HS-27A (cell line): ENCODE measurements around the gene FAM180A.
A peak's percentile ranks its signal among the peaks of the same experiment; 100 is the strongest.
"Not testable (repeated sequence)": the region's sequence is repeated elsewhere in the genome, so short reads cannot be mapped to it uniquely, and the experiment has no call there.

Source experiments
- DNase-seq: peaks from one replicate; pipeline ENCODE4 v3.0.0-alpha.2; 2012; ENCODE audit warnings: low read depth, missing footprints

The FAM180A gene

DNA sequence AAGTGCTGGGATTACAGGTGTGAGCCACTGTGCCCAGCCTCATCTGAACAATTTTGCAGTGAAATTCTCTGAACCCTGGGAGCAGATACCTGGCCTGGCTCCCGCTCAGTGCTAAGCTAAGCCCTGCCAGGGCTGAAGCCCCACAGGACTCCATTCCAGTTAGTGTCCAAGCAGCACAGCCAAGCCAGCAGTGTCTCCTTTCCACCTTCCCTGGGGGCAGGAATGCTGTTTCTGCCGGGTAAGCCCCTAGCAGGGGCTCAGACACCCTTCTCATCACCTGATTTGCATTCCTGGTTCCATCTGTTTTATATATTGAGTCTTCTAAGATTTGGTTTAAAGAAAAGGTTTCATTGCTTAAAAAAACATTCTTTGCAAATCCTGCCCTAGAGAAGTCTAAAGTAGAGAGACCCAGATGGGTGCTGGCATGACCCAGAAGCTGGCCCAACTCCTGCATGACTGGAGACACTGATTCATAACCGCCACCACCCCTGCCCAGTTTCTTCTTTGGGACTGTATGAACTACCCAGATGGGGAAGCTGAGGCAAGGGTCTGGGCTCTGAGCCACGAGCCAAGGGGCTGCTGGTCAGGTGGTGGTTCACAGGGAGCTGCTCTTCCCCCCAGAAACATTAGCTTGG lies 34.7 kb downstream of the FAM180A start:
- DNase-seq = no peak

GRCh38 chr7:135712796-135713195 lies 35.8 kb downstream of the FAM180A start:
- no peak for DNase-seq

DNA sequence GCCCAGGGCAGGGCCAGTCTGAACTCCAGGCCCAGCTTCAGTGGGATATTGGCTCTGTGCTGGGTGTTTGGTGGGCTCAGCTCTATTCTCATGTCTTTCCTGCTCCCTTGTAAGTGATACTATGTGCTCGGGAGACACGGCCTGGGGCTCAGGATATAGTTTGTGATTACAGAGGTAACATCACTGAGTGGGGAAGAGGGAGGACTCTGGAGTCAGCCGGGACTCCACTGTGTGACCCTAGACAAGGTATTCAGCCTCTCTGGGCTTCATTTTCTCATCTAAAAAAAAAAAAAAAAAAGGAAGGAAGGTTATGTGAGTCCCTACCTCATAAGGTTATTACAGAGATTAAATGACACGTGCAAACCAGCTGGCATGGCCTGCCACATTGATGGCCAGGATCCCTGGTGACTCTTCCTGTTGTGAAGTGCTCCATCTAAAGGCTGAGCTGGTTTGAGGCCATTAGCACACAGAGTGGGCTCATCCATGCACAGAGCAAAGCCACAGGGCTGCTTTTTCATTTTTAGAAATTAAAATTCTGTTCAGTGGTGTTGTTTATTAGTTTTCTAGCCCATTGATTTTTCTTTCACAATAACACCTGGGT lies 36.3 kb downstream of the FAM180A start:
- no peak for DNase-seq

DNA sequence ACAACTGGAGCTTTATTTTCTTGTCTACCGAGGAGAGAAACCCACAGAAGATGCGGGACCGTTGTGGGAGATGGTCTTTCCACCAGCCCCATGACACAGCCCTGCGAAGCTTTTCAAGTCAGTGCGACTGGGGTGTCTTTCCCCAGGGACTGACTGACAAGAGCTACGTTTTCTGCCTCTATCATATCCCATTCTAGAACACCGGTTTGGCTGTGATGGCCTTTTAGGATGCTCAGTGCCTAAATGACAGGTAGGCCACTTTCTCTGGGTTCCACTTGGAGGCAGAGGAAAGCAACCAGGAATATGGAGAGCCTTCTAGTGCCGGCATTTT lies 37.5 kb downstream of the FAM180A start:
- DNase-seq = no peak

- DNase-seq = no peak
Measured at GRCh38 chr7:135710417-135711138, 38.0 kb downstream of the FAM180A start.

DNA sequence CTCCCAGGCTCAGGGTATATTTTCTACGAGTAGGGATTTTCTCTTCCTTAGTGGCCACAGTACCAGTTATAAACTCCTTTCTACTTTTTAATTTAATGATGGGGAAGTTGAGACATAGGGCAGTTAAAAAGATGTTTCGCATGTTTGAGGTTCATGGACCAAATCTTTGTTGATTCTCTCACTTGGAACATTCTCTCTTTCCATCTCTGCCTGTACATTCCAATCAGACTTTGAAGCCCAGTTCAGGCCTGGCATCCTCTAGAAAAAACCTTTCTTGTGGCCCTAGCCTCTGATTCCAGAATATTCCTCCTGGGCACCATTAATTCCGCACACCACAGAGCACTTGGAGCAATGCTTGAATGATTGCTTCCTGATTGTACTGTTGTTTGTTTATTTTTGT lies 39.1 kb downstream of the FAM180A start:
- no peak for DNase-seq

DNA sequence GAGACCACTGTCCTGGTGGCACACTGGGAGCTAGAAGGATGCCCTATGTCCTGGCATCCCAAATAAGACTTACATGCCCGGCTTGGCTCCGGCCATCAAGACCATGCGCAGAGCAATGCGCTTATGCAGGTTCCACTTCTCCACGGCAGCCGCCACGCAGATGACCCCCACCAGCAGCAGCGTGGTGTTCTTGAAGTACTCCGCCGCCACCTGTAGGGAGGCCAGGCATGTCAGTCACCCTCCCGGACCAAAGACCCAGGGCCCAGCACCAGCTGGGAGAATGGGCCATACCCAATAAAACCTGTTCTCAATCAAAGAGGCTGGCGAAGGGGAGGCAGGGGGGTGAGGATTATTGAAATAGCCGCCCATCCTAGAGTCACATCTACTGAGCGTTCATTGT lies 40.6 kb downstream of the FAM180A start:
- no peak for DNase-seq

- DNase-seq = no peak
Measured at GRCh38 chr7:135707570-135707966, 41.0 kb downstream of the FAM180A start.

DNA sequence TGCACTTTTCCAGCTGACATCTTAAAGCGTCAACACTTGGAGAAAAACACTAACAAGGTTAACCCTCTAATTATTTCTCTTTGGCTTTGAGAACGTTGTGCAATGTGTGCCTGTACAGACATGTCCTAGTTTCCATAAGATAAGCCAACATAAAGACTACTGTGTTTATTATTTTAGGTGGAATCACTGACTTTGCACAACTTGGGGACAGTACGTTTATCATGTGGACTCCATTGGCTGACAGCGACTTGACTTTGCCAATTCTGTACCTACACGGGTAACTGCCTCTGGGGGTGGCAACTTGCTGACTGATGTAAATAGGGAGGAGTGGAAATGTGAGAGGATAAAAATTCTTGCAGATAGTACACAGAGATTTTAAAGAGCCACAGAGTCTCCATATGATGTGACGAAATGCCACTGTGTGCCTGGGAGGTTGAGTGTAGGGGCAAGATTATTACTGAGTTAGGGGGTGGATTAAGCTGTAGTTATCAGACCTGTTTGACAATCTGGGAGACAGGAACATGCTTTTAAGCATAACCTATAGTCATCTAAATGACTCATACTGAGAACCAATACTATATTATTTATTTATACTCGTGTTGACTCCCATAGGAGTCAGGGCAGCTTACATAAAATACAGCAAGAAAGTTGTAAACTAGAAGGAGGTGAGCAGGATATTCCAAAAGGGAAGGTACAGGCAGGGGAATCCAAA lies 41.6 kb downstream of the FAM180A start:
- DNase-seq = no peak

DNA sequence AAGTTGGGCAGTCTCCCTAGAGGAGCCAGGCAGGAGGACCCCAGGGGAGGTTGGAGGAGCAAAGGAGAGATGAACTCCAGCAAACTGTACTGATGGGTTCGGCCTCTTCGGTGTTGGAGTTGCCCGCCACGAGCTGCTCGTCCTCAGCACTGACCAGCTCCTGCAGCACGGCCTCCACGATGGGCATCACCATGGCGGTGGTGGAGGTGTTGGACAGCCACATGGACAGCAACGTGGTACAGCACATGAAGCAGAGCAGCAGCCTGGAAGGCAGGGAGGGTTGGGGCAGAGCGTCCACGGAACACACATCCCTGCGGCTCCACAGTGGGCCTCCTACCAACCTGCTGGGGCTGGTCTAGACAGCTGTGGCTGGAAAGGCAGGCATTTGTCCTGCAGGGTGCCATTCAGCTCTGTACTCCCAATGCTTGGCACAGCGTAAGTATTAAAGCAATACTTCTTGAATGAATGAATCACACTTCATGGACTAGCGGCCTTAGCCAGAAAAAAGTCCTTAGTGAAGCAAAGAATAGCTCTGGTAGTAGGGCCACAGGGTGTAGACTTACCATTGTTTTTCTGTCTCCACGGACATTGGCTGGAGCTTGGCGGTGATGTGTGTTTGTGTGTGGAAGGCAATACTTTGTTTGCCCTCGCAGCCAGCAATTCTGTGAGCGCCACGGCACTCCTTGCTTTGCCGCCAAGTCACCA lies 42.4 kb downstream of the FAM180A start:
- DNase-seq = no peak

DNA sequence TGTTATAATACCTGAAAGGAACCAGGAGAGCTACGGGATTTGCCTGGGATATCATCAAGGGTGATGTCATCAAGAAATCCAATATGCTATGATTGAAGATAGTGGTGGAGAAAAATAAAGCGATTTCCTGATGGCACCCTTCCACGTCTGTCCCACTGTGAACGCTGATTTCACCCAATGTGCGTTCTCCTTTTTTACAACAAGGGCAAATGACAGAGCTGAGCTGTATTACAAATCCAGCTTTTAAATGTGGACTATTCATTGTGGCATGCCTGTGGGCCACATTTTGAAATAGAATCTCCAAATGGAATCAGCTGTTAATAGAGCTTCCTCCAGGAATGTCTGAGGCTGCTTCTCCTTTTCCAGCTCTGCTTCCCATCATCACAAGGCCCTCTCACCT lies 43.9 kb downstream of the FAM180A start:
- DNase-seq = no peak

DNA sequence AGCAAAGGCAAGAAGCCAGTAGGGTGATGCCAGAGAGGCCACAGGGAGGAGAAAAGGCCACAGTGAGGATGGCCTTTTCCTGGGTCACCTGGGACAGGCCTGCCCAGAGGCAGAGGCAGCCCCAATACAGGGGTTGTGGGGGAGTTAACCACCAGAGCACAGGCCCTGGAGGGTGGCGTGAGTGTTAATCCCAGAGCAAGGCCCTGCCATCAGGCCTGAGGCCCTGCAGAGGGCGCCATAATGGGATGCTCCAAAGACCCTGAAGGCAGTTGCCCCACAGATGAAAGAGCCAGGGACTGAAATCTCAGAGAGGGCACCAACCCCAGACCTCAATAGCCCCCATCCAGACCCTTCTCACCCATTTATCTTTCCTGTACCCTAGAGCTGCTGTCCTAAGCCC lies 44.5 kb downstream of the FAM180A start:
- DNase-seq = no peak

DNA sequence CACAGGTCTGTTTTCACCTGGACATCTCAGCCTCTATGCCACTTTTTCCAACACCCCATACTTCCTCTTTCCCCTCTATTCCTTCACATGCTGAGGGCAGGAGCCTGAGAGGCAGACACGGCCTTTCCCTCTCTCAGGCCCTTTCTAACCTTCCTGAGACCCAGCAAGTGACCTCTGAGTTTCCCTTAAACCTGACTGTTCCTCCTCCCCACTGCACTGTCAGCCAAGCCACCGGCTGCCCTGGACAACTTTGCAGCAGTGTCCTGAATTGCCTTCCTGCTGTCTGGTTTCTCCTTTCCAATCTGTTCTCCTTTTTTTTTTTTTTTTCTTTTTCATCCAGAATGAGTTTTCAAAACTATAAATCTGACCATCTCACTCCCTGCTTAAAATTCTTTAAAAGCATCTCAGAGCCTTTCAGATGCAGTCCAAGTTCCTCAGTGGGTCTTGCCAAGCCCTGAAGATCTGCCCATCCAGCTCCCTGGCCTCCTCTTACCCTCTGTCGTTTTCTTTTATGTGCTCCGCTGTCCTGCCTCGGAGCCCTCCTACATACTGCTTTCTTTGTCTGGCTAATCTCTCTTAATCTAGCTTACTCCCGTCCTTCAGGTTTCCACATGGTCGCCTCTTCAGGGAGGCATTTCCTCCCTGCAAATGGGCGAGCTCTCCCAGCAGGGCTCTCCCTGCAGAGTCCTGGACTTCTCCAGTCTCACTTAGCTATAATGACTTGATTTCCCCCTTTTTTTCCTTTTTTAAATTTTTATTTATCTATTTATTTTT lies 51.1 kb downstream of the FAM180A start:
- no peak for DNase-seq

DNA sequence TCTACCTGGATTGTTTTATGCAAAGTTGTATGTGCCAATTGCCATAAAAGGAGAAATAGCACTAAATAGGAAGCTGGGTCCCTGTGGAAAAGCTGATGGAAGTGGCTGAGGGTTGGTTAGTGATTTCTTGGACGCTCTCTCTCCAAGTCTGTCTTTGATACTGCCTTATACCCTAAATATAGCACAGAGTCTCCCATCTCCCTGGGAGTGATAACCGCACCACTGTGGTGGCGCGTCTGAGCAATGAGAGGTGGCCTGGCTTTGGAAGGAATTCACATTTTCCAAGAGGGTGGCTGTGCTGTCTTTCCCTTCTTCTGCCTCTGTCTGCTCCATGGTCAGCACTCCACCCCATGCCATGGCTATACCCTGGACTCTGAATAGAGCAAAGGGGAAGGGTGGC lies 55.1 kb downstream of the FAM180A start:
- DNase-seq = no peak

- DNase-seq = not testable (repeated sequence)
Measured at GRCh38 chr7:135692606-135693005, 56.0 kb downstream of the FAM180A start.

- DNase-seq = no peak
Measured at GRCh38 chr7:135692055-135692454, 56.6 kb downstream of the FAM180A start.

DNA sequence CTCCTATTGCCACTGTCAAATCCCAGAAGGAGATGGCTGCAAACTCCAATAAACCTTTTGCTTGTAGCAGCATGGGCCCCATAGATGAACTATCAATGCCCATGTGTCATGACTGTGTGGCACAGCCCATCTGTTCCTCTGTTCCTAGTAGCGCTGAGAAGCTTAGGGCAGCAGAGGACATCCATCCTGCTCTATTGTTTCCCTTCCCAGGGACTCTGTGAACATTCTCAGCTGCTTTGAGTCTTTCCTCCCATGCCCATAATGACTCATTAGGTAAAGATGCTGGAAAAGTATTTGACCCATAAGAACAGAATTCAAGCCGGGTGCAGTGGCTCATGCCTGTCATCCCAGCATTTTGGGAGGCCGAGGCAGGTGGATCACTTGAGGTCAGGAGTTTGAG lies 58.0 kb downstream of the FAM180A start:
- DNase-seq = peak; percentile 46

DNA sequence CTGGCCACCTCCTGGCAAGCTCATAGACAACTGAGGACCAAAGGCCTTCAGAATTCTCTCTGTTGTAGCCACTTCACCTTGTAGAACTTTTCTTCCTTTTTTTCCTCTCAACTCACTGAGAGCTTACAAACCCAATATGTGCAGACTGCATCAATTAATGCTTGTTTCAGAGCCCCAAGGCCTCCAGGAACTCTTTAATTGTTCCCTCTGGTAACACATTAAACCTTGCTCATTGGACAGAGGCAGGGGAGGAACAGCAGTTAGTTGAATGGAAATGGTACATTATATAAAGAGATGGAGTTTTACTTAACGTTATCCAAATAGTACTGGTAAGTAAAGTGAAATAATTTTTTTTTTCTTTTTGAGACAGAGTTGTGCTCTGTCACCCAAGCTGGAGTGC lies 61.1 kb downstream of the FAM180A start:
- DNase-seq = no peak

DNA sequence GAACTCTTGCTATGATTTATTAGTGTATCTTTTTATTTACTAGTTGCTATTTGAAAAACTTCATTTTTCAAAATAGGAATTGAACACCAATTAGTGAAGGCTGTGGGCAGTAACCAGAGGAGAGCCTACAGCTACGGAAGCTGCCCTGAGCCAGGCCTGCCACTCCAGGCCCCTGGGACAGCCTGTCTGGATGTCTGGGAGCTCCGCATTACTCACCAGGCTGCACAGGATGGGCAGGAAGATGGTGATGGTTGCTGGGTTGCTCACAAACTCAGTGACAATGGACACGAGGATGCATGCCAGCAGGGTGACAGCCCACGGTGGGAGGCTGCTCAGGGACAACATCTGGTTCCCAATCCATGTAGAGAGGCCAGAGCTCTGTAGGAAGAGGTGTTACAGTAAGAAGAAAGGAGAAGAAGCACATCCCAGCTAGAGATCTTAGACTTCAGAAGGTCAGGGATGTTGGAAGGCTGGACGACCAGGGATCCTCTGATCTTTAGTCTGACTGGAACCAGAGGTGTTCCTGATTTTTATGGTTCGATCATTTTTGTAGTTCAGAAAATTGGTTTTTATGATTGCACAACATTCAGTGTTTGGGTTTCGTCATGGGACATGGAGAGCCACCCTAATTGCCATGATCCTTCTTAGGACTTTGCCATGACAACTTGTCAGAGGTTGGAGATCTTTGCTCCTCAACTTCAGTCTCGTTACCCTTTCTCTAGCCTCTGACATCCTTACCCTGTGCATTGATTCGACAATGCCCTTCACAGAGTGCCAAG lies 63.1 kb downstream of the FAM180A start:
- no peak for DNase-seq

GRCh38 chr7:135684699-135685098 lies 63.9 kb downstream of the FAM180A start:
- DNase-seq = no peak

DNA sequence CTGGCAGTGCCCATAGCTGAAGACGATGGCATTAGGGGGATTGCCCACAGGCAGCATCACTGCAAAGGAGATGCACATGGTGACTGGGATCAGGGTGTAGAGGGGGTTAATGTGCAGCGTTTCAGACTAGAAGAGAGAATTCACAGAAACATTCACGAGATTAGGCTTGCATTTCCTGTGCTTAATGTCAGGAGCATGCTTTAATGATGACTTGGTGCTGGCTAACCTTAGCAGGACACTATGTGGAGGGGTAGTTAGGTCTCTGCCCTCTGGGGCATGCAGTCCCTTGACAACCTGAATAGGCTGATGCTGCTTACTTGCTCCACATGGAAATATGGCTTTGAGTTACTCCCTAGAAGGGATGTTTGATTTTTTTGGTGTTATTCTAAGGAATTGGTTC lies 64.5 kb downstream of the FAM180A start:
- no peak for DNase-seq
